DMS153 (cell line): ENCODE measurements around the gene RECQL5.
"Not testable (repeated sequence)": the region's sequence is repeated elsewhere in the genome, so short reads cannot be mapped to it uniquely, and the experiment has no call there.

ENCODE experiments used
- DNase-seq: peaks from one replicate; lab custom pipeline; 2025; lab: John Stamatoyannopoulos, UW

Gene RECQL5

DNA sequence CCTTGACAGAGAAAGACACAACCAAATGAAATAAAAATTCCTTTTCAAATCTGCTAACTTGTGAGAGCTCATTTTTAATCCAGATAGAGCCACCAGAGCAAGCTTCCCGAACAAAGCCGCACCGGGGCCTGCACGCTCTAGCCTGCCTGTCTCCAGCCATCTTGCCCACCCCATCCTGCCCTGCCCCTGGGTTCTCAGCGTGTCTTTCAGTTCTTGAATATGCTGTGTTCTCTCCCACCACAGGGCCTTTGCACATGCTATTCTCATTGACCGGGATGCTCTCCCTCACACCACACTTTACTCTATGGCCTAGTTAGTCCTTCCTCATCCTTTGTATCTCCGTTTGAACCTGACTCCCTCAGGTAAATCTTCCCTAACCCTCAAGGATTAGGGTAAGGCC, 19.0 kb downstream of the RECQL5 start:
- DNase-seq, result no peak

DNA sequence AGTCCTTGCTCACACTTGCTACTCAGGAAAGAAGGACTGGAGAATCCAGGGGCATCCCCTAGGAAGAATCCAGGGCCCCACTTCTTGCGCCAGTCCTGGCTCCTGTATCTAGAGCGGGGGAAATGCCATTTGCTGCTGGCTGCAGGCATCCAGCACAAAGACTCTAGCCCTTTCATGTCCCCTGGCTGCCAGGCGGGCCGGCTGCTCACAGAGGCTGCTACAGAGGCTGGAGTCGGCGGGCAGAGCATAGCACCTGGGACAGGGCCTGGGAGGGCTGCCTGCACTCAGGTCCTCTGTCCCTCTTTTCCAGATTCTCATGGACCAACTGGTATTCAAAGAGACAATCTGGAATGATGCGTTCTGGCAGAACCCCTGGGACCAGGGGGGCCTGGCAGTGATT, 19.9 kb downstream of the RECQL5 start:
- DNase-seq, result no peak

DNA sequence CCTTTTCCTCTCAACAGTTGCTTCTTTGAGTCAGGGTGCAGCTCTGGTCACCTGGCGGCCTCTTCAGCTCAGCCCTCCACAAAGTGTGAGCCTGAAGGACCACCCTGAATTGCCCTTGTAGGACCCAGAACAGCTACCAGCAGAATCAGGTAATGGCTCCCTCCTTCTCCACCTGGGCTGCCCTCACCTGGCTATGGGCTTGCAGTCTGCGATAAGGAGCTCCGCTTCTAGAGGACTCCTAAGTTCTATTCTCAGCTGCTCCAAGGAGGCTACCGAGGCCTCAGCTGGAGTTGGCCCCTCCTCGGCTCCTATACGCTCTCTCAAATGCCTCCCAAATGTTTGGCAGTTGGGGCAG, 20.3 kb downstream of the RECQL5 start:
- DNase-seq, result no peak

DNA sequence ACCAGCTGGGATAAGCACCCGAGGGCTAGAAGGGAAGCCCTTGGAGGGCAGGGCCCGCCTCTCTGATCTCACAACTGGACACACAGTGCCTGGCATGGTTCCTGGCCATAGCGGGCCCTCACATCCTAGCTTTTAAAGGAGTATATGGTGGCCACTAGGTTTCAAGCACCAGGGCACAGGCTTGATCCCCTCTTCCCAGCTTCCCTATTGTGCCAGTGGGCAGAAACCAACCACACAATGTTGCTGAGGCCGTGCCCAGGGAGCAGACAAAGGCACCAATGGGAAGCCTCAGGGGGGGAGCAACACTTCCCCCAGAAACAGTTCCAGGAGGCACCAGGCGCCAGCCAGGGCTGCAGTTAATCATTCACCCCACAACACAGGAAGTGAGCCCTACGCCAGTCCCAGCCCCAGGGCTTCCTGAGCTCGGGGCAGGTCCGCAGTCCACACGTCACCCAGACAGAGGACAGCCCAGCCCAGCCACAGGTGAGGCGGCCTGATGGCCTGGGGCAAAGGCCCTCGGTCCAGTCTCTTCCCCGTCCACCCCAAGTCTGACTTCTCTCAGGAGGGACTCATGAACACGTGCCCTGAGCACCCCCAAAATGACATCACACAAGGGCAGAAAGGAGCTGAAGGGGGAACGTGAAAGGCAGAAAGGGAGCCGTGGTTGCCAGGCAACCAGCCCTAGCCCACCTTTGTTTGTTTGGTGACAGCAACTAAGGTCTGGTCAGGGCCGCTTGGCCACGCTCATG, 20.9 kb downstream of the RECQL5 start:
- DNase-seq, result peak; percentile 73

DNA sequence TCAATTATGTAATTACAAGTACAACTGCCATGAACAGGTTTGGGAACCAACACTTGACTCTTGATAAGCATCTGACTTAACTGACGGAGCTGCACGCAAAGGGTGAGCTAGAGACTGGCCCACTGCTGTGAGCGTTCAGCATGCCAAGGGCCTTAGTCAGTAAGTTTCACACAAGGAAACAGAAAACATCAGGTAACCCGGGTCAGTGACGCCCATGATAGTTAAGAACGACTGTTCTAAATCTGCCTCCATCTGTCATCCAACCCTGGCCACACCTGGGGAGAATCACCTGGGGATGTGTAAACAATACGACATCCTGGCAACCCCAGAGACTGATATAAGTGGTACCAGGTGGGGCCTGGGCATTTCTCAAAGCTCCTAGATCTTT, 21.5 kb downstream of the RECQL5 start:
- DNase-seq, result peak; percentile 88

DNA sequence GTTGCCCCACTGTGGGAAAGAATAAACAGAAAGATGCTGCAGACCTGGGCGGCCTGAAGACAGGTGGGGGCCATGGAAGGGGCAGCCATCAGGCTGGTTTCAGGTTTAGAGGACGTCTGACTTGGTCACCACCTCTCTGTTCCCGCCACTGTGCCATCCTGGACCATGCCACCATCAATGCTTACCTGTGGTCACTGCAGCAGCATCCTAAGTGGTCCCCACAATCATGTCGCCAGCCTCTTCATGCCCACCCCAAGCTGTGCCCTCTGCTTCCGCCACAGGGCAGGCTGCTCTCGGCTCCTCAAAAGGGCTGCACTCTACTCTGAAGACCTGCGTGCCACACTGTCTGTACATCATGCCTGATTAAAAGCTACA, 23.3 kb downstream of the RECQL5 start:
- DNase-seq, result no peak

DNA sequence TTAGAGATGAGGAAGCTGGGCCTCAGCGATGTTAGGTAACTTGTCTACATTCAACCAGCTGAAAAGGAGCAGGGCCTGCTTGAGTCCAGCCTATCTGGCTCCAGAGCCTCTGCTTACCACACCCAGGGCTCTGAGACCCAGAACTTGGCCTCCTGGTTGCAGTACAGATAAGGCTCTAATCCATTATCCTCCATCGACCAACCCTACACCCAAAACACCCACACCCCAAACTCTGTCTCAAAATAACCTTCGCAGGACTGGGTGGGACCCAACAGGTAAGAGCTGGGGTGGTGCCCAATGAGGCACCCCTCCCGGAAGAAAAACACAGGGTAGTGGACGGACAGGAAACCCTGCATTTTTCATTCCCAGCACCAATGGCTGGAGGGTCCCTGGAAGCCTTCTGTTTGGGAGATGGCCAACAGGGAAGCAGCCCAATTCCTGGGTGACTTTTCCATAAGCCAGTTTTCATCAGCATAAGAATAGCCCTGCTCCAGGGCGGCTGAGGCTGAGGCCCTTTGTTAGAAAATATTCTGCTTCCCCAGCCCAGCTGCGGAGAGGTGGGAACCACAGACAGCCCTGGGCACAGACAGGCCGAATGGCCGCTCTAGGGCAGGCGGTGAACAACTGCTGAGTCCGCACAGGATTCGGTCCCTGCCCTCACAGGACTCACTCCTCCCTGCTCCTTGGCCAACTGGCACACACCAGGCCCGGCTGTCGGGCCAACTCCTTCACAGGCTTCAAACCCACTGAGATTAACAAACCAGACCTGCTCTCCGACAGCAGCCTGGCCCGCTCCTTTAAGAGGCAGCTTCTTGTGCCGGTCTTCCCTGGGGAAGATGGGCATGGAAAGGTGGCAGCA, 23.9 kb downstream of the RECQL5 start:
- DNase-seq, result no peak

DNA sequence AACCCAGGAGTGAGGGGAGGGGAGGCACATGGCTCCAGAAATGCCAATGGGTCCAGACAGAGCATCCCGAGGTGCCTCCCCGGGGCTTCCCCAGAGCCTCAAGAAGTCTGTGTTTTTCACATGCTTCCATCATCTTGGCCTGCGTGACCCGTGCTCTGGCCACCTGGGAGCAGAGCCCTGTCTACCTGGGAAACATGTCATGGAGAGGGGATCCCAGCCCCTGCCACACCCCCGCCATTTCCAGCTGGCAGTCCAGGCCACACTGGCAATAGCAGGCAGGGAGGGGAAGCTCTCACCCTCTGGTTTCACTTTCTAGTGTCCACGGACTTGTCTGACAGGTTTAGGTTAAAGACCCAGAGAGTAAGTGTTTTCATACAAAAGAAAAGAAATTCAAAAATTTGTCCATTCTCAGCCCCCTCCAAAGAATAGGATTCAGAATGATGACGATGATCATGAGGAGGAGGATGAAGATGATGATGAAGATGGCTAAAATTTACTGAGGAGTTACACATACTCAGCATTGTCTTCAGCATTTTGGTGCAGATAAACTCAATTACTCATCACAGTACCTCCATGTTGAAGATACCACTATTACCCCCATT, 24.7 kb downstream of the RECQL5 start:
- no peak for DNase-seq

DNA sequence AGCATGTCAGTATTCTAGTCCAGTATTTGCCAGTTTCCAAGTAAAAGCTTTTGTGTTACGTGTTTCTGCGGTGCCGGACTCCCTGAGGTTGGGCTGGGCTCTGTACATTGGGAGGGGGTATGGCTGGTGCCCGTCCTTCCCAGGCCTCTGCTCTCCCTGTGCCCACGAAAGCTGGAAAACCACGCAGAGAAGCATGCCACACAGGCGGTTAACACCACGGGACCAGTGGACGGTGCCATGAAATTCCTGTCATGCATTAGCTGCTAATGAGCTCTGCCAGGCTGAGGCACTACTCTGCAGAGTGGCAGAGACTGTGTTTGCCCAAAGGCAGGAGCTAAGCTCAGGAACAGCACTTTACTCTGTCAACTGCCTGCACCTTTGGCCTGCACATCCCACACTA, 25.6 kb downstream of the RECQL5 start:
- DNase-seq, result no peak

DNA sequence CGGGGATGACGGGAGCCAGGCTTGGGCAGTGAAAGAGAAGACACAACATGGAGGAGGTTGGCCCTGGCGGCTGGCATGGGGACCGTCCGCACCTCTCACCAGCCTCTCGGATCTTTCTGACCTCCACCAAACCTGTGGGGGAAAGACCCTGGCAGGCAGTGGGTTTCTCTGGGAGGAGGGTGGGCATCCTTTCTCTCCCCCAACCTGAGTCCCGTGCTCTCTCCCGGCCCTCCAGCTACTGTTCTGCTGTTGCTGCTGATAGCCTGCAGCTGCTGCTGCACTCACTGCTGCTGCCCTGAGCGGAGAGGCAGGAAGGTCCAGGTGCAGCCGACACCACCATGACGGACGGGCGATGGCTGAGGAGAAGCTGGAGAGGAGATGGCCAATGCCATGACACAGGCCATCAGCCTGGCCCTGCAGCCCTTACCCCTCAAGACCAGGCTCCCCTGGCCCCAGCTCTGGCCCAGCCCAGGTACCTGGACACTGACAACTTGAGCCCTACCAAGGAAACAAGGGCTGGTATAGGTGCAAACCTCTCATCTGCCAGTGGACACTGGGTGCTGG, 26.3 kb downstream of the RECQL5 start:
- DNase-seq, result no peak

DNA sequence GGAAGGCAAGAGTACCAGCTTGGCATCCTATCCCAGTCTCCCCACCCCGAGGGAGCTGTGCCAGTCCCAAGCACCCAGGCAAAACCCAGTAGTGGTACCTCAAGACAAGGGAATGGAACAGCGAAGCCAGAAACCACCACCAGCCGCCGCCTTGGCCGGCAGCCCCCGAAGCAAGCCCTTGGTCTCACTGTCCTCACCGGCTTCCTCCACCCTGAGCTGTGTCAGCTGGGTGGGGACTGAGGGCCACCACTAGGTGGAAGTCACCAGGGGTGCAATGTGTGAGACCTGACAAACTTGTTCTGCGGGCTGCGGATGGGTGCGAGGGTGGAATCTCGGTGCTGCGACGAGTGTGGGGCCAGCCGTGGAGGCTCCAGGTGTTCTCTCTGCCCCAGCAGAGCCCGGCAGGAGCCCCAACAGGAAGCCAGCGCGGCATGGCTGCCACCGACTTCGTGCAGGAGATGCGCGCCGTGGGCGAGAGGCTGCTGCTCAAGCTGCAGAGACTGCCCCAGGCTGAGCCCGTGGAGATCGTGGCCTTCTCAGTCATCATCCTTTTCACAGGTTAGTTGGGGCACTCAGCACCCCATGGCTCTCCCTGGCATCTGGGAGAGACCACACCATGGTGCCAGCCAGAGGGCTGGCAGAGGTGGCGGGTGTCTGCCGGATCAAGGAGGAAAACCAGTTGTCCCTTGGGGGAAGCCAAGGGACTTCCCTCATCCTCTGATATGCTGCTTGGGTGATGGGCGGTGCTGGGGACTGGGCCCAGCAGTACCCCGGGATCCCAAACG, 27.0 kb downstream of the RECQL5 start:
- DNase-seq, result no peak

DNA sequence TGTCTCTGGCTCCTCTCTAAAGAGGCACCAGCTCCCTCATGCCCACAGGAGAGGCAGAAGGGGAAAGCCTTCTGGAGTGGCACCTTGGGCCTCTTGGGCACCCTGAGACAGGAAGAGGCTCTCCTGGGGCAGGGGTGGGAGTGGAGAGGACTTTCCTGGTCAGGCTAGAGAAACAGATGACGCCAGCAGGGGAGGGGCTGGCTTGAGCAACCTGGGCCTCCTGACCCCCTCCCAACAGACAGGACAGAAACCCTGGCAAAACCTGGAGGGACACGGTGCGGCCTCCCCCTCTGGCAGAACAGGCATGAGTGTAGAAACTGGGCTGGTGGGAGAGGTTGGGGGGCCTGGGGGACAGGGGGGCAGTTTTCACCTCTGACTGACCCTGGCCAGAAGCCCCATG, 27.6 kb downstream of the RECQL5 start:
- no peak for DNase-seq

DNA sequence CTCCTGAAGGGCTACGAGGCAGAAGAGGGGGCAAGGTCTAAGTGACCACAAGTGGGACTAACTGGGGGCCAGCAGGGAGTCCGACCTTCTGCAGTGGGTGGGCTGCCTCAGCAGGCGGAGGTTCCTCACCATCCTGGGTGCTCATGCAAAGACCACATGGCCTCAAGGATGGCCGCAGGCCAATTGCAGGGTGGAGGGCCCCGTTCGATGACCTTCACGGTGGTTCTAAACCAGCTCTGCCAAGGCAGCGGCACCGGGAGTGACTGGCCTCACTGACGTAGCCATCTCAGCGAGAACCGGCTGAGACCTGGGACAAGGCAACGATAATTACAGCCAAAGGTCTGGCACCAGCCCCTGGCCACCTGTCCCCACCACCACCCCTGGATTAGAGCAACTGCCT, 28.1 kb downstream of the RECQL5 start:
- DNase-seq, result no peak

DNA sequence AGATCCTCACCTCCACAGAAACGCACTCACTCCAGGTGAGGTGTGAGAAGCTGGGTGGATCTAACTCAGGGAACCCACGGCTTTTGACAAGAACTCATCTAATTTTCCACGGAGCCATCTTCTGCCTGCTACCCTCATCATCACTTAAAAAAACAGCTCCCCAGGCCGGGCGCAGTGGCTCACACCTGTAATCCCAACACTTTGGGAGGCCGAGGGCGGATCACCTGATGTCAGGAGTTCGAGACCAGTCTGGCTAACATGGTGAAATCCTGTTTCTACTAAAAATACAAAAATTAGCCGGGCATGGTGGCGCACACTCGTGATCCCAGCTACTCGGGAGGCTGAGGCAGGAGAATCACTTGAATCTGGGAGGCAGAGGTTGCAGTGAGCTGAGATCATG, 28.9 kb downstream of the RECQL5 start:
- DNase-seq, result not testable (repeated sequence)

DNA sequence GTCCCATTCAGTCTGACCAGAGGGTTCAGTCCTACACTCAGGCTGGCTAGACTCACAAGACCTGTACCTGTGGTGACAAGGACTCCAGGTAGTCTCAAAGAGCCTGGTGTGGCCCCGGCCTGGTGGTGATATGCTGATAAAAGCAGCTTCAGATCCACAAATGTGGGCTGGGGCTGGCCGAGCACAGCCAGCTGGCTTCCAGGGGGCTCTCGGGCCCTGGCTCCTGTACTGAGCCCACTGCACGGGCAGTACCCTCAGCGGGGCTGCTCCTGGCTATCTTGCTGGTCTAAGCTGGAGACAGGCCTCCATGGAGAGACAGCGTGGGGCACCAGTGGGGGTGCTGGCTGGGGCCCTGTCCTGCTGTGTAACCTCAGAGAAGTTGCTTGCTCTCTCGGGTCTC, 29.4 kb downstream of the RECQL5 start:
- no peak for DNase-seq

DNA sequence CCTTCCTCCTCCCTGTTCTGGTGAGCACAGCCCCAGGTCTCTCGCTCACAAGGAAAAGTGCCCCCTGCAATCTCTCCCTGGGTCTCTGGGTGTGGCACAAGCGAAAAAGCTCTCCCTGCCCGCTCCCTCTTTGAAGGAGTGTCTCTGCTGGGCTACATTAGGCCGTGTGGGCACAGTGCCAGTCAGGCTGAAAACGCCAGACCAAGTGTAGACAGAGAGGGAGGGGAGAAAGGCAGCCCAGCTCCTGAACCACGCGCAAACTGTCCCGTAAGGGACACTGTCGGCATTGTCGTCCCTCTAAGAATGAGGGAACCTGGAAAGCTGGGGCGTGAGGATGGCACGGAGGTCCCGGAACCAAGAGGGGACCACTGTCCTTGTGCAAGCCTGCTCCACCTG, 29.8 kb downstream of the RECQL5 start:
- DNase-seq, result no peak

DNA sequence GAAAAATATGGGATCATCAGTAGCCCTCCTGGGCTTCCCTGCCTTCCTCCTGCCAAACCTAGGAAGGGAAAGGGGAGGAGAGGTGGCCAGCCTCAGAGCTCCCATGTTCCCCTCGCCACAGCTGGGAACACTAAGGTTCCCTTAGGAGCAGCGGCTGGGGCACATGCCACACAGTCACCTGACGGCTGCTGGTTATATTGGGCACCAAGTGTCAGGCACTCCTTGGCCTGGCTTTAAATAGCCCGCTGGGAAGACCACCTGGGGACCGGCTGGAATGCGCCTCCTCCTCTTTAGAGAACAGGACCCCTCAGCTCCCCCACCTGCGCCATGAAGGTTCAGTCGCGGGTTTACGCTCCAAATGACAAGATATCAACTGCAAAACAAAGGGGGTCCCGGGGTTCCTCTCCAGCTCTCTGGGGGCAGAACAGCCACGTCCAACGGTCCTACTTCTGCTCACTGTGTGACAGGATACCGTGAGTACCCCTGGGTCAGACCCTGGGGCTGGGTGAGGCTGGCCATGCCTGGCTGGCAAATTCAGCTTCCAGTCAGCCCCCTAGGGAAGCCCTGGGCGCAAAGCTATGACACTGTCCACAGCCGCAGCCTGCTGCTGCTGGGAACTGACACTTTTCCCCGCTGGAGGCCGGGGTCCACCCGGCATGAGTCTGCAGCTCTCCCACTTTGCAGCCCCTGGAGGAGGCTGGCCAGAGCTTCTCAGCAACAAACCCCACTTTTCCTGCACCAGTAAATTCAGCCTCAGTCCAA, 30.4 kb downstream of the RECQL5 start:
- DNase-seq, result no peak

DNA sequence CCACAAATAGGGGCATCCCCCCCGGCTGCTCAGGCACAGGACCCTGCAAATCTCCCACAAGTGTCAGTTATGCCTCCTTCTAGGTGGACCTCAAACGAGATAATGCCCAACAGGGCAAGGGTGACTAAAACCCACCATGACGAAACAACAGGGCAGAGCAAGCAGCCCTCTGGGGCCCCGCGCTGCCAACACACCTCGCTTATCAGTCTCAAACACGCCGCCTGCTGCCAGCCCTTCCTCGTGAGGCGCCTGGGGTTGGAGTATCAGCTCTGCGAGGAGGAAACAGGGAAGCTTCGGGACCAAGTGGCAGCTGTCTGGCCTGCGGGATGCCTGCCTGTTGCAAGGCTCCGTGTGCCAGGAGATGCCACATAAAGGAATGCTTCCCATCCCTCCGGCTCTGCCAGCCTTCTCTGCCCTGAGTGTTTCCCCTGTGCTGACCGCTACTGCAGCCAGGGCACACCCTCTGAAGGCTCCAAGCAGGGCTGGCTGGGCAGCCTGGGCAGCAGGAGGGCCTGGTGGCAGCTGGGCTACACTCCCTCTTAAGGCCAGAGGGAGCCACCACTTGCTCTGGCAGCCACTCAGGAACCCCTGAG, 31.2 kb downstream of the RECQL5 start:
- DNase-seq, result no peak

DNA sequence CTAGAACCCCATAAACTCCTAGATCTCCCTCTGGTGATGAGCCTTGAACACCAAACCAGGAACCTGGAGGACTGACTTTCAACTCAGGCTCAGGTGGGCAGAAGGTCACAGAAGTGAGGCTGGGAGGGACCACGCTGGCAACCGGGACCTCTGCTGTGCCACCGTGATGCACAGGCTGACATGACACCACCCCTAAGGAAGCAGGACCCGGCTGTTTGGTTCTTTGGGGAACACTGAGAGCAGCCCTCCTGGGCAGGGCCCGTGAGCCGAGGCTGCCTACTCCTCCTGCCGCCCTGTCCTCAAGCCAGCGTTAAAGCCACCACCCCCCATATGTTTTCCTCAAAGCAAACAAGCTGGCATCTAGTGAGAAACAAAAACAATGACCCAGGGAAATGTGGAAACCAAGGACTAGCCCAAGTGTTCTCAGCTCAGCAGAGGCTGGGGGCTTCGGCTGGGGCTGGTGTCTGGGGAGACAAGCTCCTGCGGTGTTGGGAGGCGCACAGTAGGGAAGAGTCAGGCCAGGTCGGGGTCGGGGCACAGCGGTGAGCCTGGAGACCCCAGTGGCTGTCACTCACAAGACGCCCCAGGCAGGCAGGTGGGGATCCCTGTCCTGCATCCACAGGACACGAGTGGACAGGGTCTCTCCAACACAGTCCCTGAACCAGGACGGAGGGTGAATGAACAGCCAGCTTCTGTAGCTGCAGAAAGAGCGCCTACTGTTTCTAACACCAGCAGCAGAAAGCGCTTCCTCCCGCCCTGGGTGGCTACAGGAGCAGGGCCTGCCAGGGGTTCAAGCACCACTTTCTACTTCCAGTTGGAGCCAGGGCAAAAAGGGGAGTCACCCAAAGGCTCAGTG, 32.0 kb downstream of the RECQL5 start:
- DNase-seq, result no peak

DNA sequence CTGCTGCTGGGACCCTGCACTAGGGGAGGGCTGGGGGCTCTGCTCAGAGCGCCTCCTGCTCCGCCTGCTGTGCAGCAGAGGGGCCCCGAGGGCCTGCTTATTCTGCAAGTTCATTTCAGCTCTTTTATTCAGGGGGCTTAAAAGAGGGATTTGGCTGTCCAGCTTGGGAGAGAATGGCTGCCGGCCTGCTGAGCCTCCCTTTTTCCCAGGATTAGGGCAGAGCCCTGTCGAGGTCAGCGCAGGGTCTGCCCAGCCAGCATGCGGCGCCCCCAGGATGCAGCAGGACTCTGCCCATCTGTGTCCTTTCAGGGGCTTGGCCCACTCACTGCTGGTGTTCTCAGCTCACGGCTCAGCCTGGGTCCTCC, 32.6 kb downstream of the RECQL5 start:
- DNase-seq, result no peak
